HTR-8/SVneo (cell line): Measurements from ENCODE around the gene PRODH.
"Not testable (repeated sequence)": the region's sequence is repeated elsewhere in the genome, so short reads cannot be mapped to it uniquely, and the experiment has no call there.

Experiments
- DNase-seq: peaks from one replicate; pipeline ENCODE4 v3.0.0; 2011; ENCODE audit warnings: low spot score, mixed read lengths; ENCODE audit not compliant: insufficient read length
- FAIRE-seq: peaks from 2 replicates; lab custom pipeline; 2011; peaks lifted over from hg19 to GRCh38; lab: Jason Lieb, UNC

Gene PRODH

DNA sequence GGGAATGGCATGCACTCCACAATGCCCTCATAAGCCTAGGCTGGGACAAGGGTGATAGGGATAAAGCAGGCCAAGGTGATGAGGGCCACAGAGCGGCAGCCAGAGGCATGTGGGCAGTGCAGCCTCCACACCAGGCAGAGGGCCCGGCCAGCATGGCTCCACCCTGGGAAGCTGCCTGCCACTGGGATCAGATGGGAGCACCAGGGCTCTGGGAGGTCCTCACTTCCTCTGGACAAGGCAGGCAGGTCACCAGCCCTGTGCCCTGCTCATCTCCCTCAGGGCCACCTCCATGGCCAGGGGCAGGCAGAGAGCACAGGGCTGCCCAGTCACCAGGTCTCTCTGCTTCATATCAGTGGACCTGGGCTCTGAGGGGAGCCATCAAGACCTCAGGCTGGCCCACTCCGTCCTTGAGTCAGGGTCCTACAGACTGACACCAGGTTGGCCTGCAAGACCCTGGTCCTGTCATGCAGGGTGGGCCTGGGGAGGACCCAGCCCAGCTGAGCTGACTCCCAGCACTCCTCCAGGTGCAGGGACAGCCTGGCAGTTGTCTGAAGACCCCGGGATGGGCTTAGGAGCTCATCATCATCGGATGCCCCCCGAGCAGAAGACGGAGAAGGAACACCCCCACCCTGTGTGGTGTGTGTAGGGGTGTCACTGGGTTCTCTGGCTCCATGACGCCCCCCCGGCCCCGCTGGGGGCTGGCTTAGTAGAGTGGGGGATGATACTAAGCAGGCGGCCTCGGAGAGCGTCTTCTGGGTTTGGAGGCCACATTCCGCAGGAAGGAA, 33.3 kb upstream of the PRODH start:
- DNase-seq, FAIRE-seq: not testable (repeated sequence)

DNA sequence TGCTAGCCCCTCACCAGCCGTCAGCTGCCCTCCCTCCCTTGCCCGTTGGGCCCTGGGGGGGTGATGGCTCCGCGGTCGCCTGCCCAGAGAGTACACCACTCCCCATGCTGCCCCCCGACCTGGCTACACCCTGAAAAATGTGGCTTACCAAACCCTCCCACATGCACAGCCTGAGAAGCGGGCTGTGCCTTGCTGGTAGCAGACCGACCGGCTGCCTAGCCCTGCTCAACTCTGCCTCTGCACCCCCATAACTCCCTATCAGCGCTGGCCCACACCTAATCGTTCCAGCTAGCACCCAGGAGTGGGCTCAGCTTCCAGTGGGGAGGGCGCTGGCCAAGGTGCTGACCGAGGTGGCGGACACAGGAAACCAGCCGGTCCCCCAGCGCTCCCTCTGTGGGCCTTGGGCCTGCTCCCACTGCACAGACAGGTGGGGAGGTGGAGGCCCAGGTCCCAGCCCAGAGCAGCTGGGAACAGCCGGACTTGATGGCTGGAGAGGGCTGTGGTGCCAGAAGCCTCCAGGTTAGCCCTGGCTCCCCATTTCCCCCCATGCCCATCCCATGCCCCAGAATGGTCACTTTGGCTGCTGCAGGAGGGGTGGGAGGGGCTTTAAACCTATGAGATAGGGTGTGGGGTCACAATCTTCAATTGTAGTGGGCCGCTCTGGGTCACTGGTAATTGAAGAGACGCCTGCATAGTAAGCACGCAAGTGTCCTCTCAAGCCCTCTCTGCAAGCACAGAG, 32.1 kb upstream of the PRODH start:
- no peak for FAIRE-seq
- no peak for DNase-seq

DNA sequence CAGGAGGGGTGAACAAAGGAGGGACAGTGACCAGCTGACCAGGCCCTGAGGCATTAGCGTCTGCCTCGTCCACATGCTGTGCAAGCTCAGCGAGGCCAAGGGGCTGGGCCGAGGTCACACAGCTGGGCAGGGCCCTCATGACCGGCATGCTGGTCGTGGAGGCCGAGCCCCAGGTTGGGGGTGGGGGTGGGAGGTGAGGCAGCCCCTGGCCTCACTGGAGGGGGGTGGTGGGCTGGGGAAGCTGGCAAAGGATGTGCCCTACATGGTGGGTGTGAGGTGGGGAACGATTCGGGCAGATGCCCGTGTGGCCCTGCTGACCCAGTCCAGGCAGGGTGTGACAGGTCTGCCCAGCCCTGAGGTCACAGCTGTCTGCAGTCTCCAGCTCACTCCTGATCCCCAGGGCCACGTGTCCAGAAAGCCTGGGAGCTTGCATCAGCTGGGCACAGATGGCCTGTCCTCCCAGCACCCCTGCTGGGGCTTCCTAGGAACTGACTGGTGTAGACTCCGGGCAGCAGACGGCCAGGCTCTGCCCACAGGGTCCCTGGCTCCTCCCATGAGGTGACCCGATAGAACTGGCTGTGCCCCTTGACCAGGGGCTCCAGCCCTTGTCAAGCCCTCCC, 31.4 kb upstream of the PRODH start:
- DNase-seq: not testable (repeated sequence)

DNA sequence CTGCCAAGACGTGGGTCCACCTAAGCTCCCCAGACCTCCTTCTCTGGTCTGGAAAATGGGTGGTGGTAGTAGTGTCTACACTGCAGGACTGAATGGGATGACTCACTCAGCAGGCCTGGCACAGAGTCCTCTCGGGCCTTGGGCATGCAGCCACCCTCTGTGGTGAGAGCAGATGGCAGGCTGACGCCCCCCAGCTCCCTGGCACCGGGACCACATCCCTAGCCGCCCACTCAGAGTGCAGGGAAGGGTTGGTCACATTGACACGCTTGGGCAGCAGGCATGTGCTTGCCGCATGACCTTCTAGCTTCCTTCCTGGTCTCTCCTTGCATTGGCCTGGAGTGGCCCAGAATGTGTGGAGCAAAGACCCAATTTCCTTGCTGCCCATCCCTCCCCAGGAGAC, 30.7 kb upstream of the PRODH start:
- FAIRE-seq (no peak), DNase-seq (no peak)

More for the DNA sequence above, 31.4 kb upstream of the PRODH start:
- peak; percentile 71 for FAIRE-seq

DNA sequence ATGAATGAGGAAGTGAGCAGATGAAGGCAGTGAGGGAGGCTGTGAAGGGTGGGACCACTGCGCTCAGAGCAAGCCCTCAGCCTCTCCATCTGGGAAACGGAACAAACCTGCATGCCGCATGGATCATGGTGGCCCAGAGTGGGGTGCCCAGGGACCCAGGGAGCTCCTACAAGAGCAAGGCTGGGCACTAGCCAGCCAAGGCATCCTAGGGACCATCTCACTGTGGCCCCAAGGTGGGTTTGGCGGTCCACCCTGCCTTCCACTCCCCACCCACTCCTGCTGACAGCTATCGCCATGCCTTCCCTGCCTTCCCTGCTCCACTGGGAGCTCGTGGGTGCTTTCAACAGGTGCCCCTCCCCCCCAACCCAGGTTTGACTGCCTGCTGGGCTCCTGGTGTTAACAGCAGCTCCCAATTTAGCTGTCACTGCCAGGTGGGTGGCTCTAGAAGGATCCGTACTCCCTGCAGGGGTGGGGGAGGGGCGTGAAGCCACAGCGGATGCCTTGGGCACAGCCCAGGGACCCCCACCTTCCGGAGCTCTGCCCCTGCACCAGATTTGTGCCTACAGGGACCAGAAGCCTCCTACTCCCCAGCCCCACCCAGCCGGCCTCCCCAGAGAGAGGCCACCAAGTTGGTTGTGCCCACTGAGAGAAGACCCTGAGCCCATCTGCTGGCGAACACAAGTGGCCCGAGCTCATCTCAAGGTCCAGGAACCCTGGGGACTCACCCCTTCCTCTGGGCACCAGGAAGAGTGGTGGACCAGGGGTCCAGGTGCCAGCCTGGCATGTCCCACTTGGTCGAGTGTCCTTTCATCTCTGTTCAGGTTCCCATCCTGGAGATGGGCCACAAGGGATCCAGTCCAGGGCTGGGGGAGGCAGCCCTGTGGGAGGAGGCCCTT, 29.7 kb upstream of the PRODH start:
- FAIRE-seq (no peak), DNase-seq (no peak)

DNA sequence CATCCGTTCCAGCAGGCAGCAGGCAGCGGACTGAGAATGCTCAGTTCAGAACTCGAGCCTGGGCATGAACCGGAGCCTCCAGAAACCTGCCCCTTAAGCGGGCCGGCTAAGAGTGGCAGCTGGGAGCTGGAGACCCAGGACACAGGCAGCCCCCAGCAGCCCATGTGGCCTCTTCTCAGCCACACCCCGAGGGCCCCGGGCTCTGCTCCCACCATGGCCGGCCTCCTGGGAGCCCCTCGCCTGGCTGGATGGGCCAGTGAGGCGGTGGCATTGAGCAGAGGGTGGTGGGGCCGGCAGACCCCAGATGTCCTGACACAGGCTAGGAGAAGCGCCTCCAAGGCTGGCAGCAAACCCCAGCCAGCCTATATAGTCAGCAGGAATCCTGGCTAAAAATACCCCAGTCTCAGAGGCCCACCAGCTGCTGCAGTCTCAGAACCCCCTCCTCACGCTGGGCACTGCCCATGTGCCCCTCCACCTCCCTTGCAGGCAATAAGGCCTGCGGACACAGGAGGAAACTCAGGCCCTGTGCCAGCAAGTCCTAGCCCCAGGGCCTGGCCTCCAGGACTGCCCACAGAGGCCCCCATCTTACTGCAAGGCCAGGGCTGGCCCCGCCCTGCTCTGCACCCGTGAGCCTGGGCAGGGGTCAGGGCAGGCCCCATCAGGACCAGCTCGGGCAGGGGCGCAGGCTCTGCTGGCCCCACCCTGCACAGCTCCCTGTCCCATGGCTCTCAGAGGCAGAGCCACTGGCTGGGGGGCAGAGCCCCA, 28.6 kb upstream of the PRODH start:
- FAIRE-seq, DNase-seq: not testable (repeated sequence)

DNA sequence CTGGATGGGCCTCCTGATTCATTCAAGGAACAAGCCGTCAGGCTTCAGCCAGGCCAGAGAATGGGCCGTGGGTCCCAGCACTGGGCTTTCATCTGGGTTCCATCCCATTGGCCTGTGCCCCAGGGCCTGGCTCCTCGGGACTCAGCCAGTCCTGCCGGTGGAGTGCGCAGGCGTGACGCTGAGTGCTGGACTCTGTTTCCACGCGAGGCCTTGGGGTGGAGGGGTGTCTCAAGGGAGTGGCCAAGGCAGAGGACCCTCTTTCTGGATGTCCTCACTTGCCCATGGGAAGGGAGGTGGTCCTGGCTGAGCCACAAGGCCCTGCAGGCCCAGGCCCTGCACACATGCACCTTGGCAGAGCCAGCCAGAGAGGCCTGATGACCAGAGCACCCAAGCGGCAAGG, 28.0 kb upstream of the PRODH start:
- not testable (repeated sequence) for FAIRE-seq, DNase-seq

DNA sequence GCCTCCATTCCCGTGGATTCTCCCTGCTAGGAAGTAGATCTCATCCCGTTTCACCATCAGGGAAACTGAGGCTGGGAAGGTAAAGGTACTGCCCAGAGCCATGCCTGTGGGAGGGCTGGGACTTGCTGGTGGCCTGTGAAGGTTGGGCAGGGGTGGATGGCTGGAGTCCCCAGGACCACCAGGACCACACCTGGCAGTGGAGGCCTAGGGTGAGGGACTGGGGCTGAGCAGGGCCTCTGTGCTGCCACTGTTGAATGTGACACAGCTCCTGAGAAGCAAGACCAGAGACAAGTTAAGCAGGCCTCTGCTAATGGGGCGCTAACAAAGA, 26.2 kb upstream of the PRODH start:
- no peak for FAIRE-seq

DNA sequence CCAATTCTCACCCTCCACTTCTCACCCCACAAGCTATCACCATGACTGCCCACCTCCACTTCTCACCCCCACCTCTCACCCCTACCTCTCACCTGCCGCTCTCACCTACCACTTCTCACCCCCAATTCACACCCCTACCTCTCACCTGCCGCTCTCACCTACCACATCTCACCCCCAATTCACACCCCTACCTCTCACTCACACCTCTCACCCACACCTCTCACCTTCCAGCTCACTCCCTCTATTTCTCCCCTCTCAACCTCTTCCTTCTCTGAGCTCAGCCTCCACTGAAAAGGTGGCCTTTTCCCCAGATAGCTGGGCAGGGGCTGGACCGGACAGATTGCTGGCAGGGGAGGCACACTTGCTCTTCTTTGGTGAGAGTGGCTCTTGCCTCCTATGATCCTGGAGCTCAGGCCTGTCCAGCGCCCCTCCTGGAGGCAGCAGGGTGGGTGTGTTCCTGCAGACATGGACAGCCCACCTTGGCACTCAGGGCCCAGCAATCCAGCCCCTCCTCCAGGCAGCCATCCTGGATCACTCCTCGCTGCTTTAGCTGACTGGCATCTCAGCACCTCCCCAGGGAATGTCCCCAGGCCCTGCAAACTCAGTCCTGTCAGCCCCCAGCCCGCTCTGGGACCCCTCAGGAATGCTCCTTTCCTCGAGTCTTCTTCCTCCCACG, 25.7 kb upstream of the PRODH start:
- DNase-seq, FAIRE-seq: not testable (repeated sequence)

More for the DNA sequence above, 26.2 kb upstream of the PRODH start:
- no peak for DNase-seq

DNA sequence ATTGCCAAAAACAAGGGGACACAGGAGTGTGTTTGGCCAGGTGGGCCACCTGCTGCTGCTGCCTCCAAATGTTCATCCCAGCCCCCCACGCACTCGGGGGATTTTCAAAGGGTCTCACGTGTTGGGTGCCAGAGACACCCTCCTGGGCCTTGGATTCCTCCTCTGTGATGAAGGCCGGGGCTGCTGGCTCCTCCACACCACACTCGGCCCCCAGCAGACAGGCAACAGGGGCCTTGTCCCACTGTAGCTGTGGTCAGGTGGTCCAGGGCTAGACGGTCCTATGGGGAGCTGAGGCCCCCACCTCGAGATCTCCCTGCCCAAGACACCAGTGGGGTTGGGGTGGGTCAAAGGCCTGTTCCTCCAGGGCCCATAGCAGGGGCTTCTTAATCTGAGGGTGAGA, 25.1 kb upstream of the PRODH start:
- FAIRE-seq, DNase-seq: not testable (repeated sequence)

DNA sequence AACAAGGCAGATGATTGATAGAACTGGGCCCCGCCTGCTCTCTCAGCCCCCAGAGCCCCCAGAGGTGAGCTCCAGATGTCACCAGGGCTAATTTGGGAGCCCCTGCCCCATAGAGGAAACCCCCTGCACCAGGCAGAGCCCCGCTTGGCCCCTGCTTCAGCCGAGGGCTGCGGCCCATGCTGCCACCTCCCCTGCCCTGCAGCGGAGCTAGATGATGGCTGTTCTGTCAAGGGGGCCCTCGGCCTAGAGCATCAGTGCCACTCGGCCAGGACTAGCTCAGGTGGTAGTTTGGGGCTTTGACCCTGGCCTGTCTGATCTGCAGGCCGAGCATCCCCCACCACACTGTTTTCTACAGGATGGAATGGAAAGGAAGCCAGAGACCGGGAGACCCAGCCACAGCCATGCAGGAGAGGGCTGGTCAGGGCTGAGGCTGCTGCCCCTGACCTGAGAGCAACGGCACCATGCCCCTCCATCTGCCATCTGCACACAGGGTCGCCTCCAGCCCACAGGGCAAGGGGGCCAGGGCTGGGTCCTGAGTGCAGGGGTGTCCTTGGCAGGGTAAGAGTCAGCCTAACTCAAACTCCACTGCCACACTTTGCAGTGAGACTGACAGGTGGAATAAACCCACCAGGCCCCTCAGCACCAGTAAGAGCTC, 24.2 kb upstream of the PRODH start:
- DNase-seq, FAIRE-seq: not testable (repeated sequence)

DNA sequence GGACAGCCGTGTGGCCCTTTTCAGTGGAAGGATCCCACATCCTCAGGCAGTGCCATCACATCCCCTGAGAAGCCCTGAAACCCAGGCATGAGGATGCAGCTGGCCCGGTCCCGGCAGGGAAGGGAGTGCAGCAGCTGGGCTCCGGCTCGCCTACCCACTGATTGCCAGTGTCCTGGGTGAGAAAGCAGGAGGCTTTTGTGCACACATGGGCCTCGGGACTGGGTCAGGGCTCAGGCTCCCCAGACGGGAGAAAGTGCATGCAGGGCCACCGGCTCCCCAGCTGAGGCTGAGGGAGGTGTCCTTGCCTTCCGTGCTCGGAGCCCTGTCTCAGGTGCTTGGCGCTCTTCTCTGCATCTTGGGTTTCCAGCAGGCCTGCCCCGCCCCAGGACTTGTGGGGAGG, 23.6 kb upstream of the PRODH start:
- not testable (repeated sequence) for FAIRE-seq, DNase-seq

DNA sequence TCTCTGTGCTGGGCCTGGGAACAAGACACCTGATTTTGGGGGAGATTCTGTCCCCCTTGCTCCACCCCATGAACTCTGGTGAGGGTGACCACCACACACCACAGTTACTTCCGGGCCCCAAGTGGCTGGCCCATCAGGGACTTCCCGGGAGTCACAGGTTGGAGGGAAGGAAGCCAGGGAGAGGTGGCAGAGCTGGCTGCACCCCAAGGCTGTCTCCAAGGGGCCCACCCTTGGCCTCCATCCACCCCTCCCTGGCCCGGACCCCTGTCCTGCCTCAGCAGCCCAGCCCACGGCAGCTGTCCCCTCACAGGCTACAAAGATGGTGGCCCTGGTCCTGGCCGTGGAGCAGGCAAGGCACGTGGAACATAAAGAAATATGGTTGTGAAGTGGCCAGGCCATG, 23.2 kb upstream of the PRODH start:
- FAIRE-seq: peak; percentile 48
- DNase-seq: not testable (repeated sequence)

DNA sequence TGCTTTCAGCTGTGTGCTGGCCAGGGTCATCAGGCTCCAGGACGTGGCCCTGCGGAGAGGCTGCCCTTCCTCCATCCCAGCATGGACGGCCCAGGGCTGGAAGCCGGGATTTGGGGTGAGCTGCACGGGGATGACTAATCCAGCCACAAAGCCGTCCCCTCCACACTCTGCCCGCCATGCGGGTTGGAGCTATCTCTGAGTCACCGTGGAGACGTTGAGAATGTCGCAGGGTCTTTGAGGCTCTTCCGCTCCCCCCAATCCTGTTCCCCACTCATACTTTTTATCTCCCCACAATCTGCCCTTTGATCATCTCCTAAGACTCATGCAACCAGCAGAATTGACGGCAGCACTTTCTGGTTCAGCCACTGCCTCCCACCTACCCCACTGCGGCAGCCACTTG, 22.6 kb upstream of the PRODH start:
- not testable (repeated sequence) for FAIRE-seq, DNase-seq

DNA sequence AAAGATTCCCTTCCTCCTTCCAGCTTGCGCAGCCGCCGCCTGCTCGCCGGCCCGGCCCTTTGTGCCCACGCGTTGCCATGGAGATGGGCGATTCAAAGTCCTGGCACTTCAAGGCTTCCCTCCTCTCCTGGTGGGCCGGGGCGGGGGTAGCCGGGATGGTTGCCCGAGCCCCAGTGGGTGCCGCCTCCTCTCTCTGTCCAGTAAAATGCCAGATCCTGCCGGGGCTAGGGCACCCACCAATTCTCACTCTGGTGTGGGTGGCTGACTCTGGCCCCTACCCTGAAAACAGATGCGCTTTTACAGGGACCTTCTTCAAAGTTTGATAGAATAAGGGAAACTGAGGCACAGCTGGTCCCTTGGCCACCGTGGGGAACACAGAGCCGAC, 22.2 kb upstream of the PRODH start:
- FAIRE-seq: peak; percentile 76

DNA sequence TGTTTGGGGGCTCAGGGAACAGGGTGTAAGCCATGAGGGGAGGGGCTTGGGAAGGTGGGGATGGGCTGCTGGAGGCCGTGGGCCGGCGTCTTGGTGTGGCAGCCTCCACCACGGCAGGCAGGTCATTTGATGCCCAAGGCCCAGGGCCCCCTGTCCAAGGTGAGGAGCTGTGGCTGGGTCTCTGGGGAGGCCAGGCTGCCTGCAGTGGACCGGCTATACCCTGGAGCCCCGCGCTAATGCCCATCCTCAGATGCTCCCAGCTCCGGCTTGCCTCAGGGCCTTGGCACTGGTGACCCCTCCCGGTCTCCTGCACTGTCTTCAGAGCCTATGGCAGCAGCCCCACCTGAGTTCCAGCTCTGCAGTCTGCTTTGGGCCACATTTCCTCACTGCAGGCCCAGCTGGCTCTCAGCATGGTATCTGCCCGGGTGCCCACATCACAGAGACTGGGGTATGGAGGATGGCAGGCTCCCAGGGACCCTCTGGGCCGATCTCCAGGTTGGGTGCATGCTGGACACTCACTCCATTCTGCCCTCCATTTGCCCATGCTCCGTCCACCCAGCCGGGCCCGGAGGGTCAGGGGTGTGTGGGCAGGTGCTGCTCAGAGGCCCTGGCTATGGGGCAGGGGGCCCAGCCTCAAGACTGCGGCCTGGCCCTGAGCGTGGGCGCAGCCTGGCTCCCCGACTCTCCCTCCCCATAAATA, 21.7 kb upstream of the PRODH start:
- not testable (repeated sequence) for DNase-seq, FAIRE-seq

More for the DNA sequence above, 22.2 kb upstream of the PRODH start:
- not testable (repeated sequence) for DNase-seq

DNA sequence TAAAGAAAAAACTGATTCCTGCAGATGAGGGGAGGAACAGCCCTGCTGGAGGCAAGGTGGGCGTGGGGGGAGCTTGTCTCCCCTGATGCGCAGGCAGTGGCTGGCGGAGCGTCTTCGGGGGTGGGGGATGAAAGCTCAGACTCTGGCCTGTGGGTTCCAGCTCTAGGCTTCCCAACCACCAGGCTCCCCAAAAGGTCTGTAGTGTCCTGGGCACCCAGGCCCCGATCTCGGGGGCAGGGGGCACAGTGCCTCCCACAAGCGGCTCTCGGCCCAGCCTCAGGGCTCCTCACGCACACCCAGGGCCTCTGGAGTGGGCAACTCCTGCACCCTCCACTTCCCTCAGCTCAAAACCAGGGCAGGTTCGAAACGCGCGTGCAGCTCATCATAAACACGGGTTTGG, 20.9 kb upstream of the PRODH start:
- FAIRE-seq, DNase-seq: not testable (repeated sequence)
